ENCODE measurements around the gene AP2A1.

GRCh38 chr19:49817964-49818648 lies 51.3 kb downstream of the AP2A1 start, which contains the start of gene MED25:
- TF ChIP-seq CTCF (IDR thresholded peaks at IDR 0.05) (peak in 2 of 3 donors; percentile 61 to 79), EP300 (IDR thresholded peaks at IDR 0.05) (no peak), POLR2A (IDR thresholded peaks at IDR 0.05) (peak; percentile 86)
